CD1c-positive myeloid dendritic cell (primary cell): ENCODE data around the gene UBL5.
"Not testable (repeated sequence)": the region's sequence is repeated elsewhere in the genome, so short reads cannot be mapped to it uniquely, and the experiment has no call there.

Experiments
- DNase-seq: peaks from one replicate; pipeline ENCODE4 v3.0.0-alpha.2; 2016; ENCODE audit errors: extremely low spot score

Gene UBL5

GRCh38 chr19:9827289-9828238 lies at the start of gene UBL5:
UBL5 (plus strand) TSS chr19:9827918; CDS start chr19:9828338, 420 bp downstream.
- peak; percentile 95 for DNase-seq

DNA sequence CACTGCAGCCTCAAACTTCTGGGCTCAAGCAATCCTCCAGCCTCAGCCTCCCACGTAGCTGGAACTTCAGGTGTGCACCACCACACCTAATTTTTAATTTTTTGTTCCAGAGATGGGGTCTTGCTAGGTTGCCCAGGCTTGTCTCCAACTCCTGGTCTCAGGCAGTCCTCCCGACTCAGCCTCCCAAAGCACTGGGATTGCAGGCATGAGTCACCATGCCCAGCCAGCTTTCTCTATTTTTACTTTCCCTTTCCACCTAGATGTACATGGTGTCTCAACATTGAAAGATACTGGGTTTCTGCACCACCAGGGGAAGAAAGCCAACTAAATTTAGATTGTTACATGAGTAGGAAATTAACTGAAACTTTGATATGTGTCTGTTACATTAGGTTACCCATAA lies 45.4 kb upstream of the UBL5 start:
- DNase-seq, result no peak

- DNase-seq, result not testable (repeated sequence)
Measured at GRCh38 chr19:9784163-9784496, 43.6 kb upstream of the UBL5 start.

GRCh38 chr19:9785367-9786331 lies 42.1 kb upstream of the UBL5 start:
- peak; percentile 95 for DNase-seq

DNA sequence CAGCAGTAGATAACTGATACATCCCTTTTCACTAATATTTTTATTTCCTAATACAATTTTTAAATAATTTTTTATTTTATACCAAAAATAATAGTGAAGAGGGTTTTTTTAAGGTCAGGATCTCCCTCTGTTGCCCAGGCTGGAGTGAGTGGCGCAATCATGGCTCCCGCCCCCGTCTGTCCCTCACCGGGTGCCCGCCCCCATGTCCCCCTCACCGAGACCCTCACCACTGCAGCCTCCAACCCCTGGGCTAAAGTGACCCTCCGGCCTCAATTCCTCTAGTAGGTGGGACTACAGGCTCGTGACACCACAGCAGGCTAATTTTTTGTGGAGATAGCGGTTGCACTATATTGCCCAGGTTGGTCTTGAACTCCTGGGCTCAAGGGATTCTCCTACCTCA lies 41.4 kb upstream of the UBL5 start:
- DNase-seq, result no peak

GRCh38 chr19:9786819-9787218 lies 40.9 kb upstream of the UBL5 start:
- no peak for DNase-seq

- not testable (repeated sequence) for DNase-seq
Measured at GRCh38 chr19:9788604-9789003, 39.1 kb upstream of the UBL5 start.

- no peak for DNase-seq
Measured at GRCh38 chr19:9789066-9789465, 38.7 kb upstream of the UBL5 start.

DNA sequence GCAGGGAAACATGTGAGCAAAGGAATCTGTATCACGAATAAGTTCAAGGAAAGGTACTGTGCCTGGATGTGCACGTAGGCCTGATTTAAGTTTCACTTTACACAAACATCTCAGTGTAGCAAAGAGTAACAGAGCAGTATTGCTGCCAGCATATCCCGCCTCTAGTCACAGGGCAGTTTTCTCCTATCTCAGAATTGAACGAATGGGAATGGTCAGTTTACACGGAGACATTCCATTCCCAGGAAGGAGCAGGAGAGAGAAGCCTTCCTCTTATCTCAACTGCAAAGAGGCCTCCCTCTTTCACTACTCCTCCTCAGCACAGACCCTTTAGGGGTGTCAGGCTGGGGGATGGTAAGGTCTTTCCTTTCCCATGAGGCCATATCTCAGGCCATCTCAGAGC lies 38.1 kb upstream of the UBL5 start:
- DNase-seq, result not testable (repeated sequence)

DNA sequence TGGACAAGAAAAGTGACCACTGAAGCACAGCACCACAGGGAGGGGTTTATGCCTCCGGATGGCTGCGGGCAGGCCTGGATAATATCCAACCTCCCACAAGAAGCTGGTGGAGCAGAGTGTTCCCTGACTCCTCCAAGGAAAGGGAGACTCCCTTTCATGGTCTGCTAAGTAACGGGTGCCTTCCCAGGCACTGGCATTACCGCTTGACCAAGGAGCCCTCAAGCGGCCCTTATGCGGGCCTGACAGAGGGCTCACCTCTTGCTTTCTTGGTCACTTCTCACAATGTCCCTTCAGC lies 36.7 kb upstream of the UBL5 start:
- not testable (repeated sequence) for DNase-seq

- peak; percentile 91 for DNase-seq
Measured at GRCh38 chr19:9791552-9792205, 36.0 kb upstream of the UBL5 start.

GRCh38 chr19:9792206-9793070 lies 35.3 kb upstream of the UBL5 start:
- peak; percentile 92 for DNase-seq

GRCh38 chr19:9793071-9793591 lies 34.6 kb upstream of the UBL5 start:
- peak; percentile 56 for DNase-seq

DNA sequence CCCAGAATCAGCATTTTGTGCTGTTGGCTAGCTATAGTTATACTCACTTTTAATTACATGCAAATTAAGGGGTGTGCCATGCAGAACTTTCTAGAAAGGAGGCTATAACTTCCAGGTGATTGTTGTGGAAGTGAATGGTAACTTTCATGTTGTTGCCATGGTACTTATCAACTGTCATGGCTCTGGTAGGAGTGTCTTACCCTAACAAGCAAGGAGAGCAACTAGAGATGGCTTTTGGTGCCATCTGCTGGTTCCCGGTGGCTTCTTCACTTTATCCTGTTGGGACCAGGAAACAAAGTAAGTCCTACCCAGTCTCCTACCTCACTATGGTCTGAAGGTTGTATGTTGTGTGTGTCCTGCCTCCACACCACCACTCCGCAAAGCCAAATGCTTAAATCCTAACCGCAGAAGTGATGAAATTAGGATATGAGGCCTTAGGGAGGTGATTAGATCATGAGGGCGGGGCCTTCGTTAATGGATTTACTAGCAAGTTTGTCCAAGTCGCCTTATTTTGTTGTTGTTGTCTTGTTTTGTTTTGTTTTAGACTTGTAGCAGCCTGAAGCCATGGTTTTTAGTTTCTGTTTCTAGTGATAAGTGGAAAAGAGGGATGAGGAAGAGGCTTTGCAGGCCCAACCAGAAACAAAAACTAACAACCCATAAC lies 31.5 kb upstream of the UBL5 start:
- peak; percentile 94 for DNase-seq

DNA sequence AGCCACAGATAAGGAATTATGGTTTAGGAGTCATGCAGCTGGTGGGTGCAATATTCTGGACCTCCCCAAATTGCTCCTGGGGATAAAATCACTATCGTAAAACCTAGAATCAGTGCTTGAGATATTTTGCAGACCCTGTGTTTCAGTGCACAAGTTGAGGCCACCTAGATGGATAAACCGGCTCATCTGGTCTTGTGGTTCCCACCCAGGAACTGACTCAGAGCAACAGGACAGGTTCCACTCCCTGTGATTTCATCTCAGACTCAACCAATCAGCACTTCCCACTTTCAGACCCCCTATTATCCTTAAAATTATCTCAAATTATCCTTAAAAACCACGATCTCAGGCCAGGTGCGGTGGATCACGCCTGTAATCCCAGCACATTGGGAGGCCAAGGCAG lies 29.8 kb upstream of the UBL5 start:
- no peak for DNase-seq

DNA sequence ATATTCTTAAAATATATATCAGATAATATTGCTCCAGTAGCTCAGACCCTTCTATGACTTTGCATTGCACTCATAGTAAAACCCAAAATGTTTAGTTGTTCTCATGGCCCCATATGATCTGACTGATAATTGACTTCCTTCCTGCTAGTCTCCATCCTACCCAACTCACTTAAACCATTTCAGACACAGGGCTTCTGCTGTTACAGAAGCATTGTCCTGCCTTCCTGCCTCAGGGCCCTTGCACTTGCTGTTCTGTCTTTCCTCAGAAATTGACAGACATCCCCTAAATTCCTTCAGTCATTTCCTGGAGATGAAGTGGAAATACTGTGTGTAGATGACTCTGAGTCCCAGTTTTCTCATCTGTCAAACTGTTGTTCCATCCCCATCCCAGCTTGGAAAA lies 28.6 kb upstream of the UBL5 start:
- no peak for DNase-seq

DNA sequence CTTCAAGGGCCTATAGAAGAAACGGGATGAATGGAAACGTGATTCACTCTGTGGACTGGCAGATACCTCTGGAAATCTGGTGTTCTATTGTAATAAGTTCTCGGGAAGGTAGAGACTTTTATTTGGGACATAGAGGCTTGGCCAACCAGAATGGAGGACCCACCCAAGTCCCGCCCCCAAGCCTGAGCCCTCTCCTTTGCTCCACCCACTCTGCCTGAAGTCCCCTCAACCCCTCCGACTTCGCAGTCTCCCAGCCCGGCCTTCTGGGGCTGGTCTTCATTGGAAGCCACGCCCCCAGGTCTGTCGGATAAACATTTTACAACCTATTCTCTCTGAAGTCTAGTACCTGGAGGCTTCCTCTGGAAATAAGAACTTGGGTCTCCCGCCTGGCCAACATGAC lies 25.7 kb upstream of the UBL5 start:
- DNase-seq, result no peak

GRCh38 chr19:9806803-9807202 lies 20.9 kb upstream of the UBL5 start:
- no peak for DNase-seq

DNA sequence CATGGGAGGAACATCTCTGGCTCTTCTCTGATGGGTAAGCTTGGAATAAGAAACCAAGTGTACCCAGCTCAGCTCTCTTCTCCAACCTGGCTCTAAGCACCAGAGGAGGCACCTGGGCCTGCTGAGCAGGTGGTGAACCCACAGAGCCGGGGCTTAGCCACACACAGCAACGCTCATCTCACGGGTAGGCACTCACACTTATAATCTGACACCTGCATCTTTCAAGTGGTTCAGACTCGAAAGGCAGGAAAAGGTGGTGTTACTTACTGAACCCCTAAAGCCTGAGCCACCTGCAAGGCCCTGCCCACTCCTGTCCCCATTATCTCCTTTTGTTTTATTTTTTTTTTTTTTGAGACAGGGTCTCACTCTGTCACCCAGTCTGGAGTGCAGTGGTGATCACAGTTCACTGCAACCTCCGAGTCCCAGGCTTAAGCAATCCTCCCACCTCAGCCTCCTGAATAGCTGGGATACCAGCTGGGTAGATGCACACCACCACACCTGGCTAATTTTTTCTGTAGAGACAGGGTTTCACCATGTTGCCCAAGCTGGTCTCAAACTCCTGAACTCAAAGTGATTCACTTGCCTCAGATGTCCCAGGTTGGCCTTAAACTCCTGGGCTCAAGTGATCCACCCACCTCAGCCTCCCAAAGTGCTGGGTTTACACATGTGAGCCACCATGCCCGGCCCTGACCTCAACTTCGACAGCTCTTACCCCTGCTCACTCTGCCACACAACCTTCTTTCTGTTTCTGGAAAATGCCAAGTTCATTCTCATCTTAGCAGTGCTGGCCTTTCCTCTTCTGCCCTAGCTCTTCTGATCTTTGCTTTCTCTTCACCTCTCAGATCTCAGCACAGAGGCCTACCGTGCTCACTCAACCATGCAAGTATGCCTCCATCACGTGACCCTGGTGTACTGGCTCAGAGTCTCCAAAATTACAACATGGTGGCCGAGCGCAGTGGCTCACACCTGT lies 18.6 kb upstream of the UBL5 start:
- DNase-seq, result no peak
